Mesothelial cell of epicardium (in vitro differentiated cells): ENCODE measurements around the gene CTTNBP2. TPM values are rescaled to one million over a fixed set of nuclear protein-coding genes. Genes with fewer than 3 reads are reported as not detected.

Experiments used
- DNase-seq, 2 experiments: peaks; one replicate each; pipeline ENCODE4 v3.0.0; 2021; ENCODE audit warnings: low spot score in 2 of 2; ENCODE audit not compliant: unreplicated experiment in 2 of 2
- H3K27ac Mint-ChIP-seq: 2 replicates; pipeline ENCODE4 v1.8.0; 2021; ENCODE audit warnings: mixed read lengths
- H3K27me3 Mint-ChIP-seq: 2 replicates; pipeline ENCODE4 v1.8.0; 2021; ENCODE audit warnings: low read depth, mixed read lengths
- H3K36me3 Mint-ChIP-seq: 2 replicates; pipeline ENCODE4 v1.8.0; 2021; ENCODE audit warnings: mixed read lengths
- H3K4me1 Mint-ChIP-seq: 2 replicates; pipeline ENCODE4 v1.8.0; 2021; ENCODE audit warnings: mixed read lengths
- H3K4me3 Mint-ChIP-seq: 2 replicates; pipeline ENCODE4 v1.8.0; 2021; ENCODE audit warnings: mild to moderate bottlenecking, moderate library complexity, mixed read lengths
- H3K9me3 Mint-ChIP-seq: 2 replicates; pipeline ENCODE4 v1.8.0; 2021; ENCODE audit warnings: mixed read lengths
- CTCF ChIP-seq: fragments of 200-600 bp; sonication (generic); IDR thresholded peaks from one replicate; pipeline ENCODE4 v1.5.0; 2021; ENCODE audit warnings: antibody characterized with exemption; ENCODE audit not compliant: unreplicated experiment
- total RNA-seq: library from RNA; stranded (reverse); gene quantifications from 3 replicates; pipeline ENCODE4 v1.2.1, GENCODE V29; 2021

Gene CTTNBP2
- total RNA-seq, 1 donor from 2014 or later, result 12.1 TPM

GRCh38 chr7:117892821-117893220 is 19.6 kb upstream of the CTTNBP2 start:
- TF ChIP-seq CTCF, result no peak
- Mint-ChIP-seq H3K36me3 (no peaks in the 10 kb centered on the region), H3K27ac (no peak overlapping the region), H3K4me3 (no peak overlapping the region), H3K27me3 (no peaks in the 10 kb centered on the region), H3K4me1 (peaks cover 18% of the 10 kb centered on the region), H3K9me3 (peaks cover 3% of the 10 kb centered on the region)
- no peak for DNase-seq

- Mint-ChIP-seq H3K36me3 (no peaks in the 10 kb centered on the region), H3K9me3 (peaks cover 3% of the 10 kb centered on the region), H3K4me3 (no peak overlapping the region), H3K27ac (no peak overlapping the region), H3K27me3 (no peaks in the 10 kb centered on the region), H3K4me1 (peaks cover 2% of the 10 kb centered on the region)
- no peak for DNase-seq
- TF ChIP-seq CTCF, result no peak
Observed at GRCh38 chr7:117889611-117890010, 16.4 kb upstream of the CTTNBP2 start.

- no peak for DNase-seq
- Mint-ChIP-seq H3K4me3 (no peak overlapping the region), H3K4me1 (no peaks in the 10 kb centered on the region), H3K36me3 (no peaks in the 10 kb centered on the region), H3K27ac (no peak overlapping the region), H3K27me3 (no peaks in the 10 kb centered on the region), H3K9me3 (peaks cover 3% of the 10 kb centered on the region)
- TF ChIP-seq CTCF, result no peak
Observed at GRCh38 chr7:117888627-117889026, 15.4 kb upstream of the CTTNBP2 start.

GRCh38 chr7:117882594-117882993 is 9.4 kb upstream of the CTTNBP2 start:
- no peak for TF ChIP-seq CTCF
- Mint-ChIP-seq H3K9me3 (peaks cover 4% of the 10 kb centered on the region), H3K27me3 (no peaks in the 10 kb centered on the region), H3K4me1 (no peaks in the 10 kb centered on the region), H3K27ac (no peak overlapping the region), H3K4me3 (no peak overlapping the region), H3K36me3 (no peaks in the 10 kb centered on the region)
- DNase-seq, result no peak

GRCh38 chr7:117876761-117877160 is 3.5 kb upstream of the CTTNBP2 start:
- no peak for TF ChIP-seq CTCF
- Mint-ChIP-seq H3K4me3 (no peak overlapping the region), H3K36me3 (no peaks in the 10 kb centered on the region), H3K4me1 (peaks cover 33% of the 10 kb centered on the region), H3K27me3 (peaks cover 19% of the 10 kb centered on the region), H3K9me3 (no peaks in the 10 kb centered on the region), H3K27ac (no peak overlapping the region)
- DNase-seq, result no peak

- H3K27ac Mint-ChIP-seq, result no peak overlapping the region
- no peaks in the 10 kb centered on the region for H3K36me3 Mint-ChIP-seq
- peaks cover 34% of the 10 kb centered on the region for H3K4me1 Mint-ChIP-seq
- peak overlapping the region; percentile 22 for H3K4me3 Mint-ChIP-seq
- no peaks in the 10 kb centered on the region for H3K9me3 Mint-ChIP-seq
- DNase-seq, result no peak
- H3K27me3 Mint-ChIP-seq, result peaks cover 20% of the 10 kb centered on the region
- no peak for TF ChIP-seq CTCF
Observed at GRCh38 chr7:117875566-117875965, 2.3 kb upstream of the CTTNBP2 start.
